GM12865 (cell line): Measurements from ENCODE around the gene KRTAP5-3.
"Not testable (repeated sequence)": the region's sequence is repeated elsewhere in the genome, so short reads cannot be mapped to it uniquely, and the experiment has no call there.

Source experiments
- DNase-seq: peaks from one replicate; pipeline ENCODE4 v3.0.0; 2010; ENCODE audit warnings: low read depth
- H3K4me3 ChIP-seq: 2 replicates; pipeline ENCODE4 v1.5.1; 2011; ENCODE audit warnings: mild to moderate bottlenecking, low read depth, low read length, control low read depth
- CTCF ChIP-seq: IDR thresholded peaks from 2 replicates; pipeline ENCODE4 v1.5.1; 2011; ENCODE audit warnings: low read length, control low read depth, low read depth, inconsistent platforms; ENCODE audit not compliant: insufficient read depth; ENCODE audit errors: missing control alignments

Gene KRTAP5-3

GRCh38 chr11:1619449-1619848, 11.2 kb upstream of the KRTAP5-3 start:
- DNase-seq: no peak
- no peak for TF ChIP-seq CTCF
- H3K4me3 ChIP-seq: no peak overlapping the region

- no peak for DNase-seq
- no peak for TF ChIP-seq CTCF
- no peak overlapping the region for H3K4me3 ChIP-seq
These were observed 10.0 kb upstream of the KRTAP5-3 start for GRCh38 chr11:1618231-1618630.

DNA sequence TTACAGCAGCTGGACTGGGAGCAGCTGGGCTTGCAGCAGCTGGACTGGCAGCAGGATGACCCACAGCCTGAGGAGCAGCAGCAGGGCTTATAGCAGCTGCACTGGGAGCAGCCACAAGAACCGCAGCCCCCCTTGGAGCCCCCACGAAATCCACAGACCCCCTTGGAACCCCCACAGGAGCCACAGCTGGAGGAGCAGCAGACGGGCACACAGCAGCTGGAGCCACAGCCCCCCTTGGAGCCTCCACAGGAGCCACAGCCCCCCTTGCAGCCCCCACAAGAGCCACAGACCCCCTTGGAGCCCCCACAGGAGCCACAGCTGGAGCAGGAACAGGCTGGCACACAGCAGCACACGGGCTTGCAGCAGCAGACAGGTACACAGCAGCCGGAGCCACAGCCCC, 362 bp downstream of the KRTAP5-3 start:
- H3K4me3 ChIP-seq, DNase-seq: not testable (repeated sequence)

DNA sequence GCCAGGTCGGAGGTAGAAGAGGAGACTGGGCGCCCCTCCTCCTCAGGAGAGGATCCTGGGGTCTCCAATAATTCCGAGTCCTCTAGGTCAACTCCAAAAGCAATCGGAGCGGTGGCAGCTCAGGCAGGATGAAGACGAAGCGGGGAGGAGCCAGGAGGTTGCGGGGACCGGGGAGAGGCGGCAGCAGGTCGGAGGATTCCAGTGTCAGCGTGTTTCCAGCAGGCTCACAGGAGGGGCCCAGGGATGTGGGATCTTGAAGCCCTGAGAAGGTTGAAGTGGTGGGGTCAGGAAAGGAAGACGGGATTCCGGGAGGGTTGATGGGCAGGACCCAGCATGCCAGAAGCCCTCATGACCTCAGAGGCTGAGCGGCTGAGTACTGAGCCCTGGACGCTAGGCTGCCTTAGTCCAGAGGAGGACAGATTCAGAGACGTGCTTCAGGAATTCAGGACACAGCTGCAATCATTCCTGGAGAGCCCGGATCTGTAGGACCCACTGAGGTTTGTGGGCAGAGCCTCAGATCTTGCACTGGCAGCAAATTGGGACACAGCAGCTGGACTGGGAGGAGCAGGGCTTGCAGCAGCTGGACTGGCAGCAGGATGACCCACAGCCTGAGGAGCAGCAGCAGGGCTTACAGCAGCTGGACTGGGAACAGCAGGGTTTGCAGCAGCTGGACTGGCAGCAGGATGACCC, 962 bp downstream of the KRTAP5-3 start:
- not testable (repeated sequence) for H3K4me3 ChIP-seq, DNase-seq

DNA sequence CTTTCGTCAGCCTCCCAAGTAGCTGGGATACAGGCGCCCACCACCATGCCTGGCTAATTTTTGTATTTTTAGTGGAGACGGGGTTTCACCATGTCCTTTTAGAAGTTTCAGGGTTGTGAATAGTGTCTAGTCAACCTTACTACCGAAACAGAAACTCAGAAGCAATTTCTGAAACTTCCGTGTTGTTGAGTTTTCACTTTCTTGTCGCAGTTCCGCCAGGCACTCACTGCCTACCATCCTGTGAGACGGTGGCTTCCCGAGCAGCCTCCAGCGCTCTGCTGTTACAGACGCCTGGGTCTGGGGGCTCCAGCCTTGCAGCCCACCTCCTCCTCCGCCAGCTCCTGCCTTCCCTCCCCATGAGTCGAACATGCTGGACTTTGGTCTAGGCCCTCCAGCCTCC, 2.3 kb downstream of the KRTAP5-3 start:
- not testable (repeated sequence) for H3K4me3 ChIP-seq
- peak; percentile 73 for DNase-seq

- no peak for DNase-seq
- no peak for TF ChIP-seq CTCF
- no peak overlapping the region for H3K4me3 ChIP-seq
These were observed 3.6 kb downstream of the KRTAP5-3 start for GRCh38 chr11:1604711-1605110.

DNA sequence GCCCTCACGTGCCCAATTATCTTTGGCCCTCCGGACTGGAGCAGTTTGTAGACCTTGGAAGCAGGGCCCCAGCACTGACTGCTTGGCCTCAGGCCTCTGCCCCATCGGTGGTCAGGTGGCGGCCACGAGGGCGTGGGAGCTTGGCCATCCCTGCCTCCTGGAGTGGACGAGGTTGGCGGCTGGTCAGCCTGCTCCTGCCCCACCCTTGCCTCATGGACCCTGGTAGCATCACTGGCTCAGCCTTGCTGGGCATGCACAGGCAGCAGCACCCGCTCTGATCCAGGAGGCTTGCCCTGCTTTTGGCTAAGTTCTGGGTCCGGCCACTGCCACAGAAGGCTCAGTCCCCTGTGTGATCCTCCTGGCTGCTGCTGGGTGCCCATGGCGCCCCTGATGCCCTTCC, 4.1 kb downstream of the KRTAP5-3 start:
- no peak for DNase-seq
- no peak for TF ChIP-seq CTCF
- no peak overlapping the region for H3K4me3 ChIP-seq

DNA sequence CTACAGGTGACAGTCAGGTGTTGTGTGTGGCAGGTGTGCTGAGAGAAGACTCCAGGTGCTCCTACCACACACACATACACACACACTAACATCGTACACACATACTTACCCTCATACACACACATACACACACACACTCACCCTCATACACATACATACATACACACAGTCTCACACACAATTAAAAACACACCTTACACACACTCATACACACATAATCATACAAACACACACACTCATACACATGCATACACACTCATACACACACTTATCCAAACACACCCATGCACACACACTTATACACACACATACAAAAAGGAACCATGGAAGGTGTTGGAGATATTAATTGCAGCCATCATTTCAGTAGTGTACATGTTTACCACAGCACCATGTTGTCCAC, 4.6 kb downstream of the KRTAP5-3 start:
- TF ChIP-seq CTCF: no peak
- no peak overlapping the region for H3K4me3 ChIP-seq
- DNase-seq: no peak

GRCh38 chr11:1601663-1602062, 6.6 kb downstream of the KRTAP5-3 start:
- not testable (repeated sequence) for H3K4me3 ChIP-seq, DNase-seq
